DOHH2 (cell line): ENCODE results near the gene CCL5.
A peak's percentile ranks its signal among the peaks of the same experiment; 100 is the strongest.

Source experiments
- H3F3A ChIP-seq: fragments of 200-600 bp; sonication (generic), shearing (Covaris generic); 2 replicates; pipeline ENCODE4 v1.6.0; 2016; ENCODE audit warnings: antibody characterized with exemption, mild to moderate bottlenecking; ENCODE audit not compliant: control insufficient read depth, insufficient read depth
- H3K27ac ChIP-seq: fragments of 200-600 bp; sonication (generic); 2 replicates; pipeline ENCODE4 v1.5.1; 2014; ENCODE audit warnings: low read depth, mild to moderate bottlenecking, low read length, moderate library complexity
- H3K27me3 ChIP-seq: fragments of 200-600 bp; sonication (generic); 2 replicates; pipeline ENCODE4 v1.6.1; 2014; ENCODE audit warnings: mild to moderate bottlenecking, low read length, mixed read lengths; ENCODE audit not compliant: control insufficient read depth
- H3K36me3 ChIP-seq: fragments of 200-600 bp; sonication (generic); 2 replicates; pipeline ENCODE4 v1.6.1; 2014; ENCODE audit warnings: mild to moderate bottlenecking, low read length, moderate library complexity, mixed read lengths; ENCODE audit not compliant: control insufficient read depth
- H3K4me1 ChIP-seq: fragments of 200-600 bp; sonication (generic); 2 replicates; pipeline ENCODE4 v1.6.1; 2014; ENCODE audit warnings: mild to moderate bottlenecking, low read length, mixed read lengths; ENCODE audit not compliant: control insufficient read depth
- H3K4me2 ChIP-seq: fragments of 200-600 bp; sonication (generic); 2 replicates; pipeline ENCODE4 v1.6.0; 2014; ENCODE audit warnings: mild to moderate bottlenecking, low read length, moderate library complexity
- H3K4me3 ChIP-seq: fragments of 200-600 bp; sonication (generic); 2 replicates; pipeline ENCODE4 v1.5.1; 2014; ENCODE audit warnings: mild to moderate bottlenecking, low read length, mixed read lengths
- H3K79me2 ChIP-seq: fragments of 200-600 bp; sonication (generic); 2 replicates; pipeline ENCODE4 v1.6.1; 2014; ENCODE audit warnings: mild to moderate bottlenecking, low read length, mixed read lengths; ENCODE audit not compliant: control insufficient read depth
- H3K9me2 ChIP-seq: fragments of 200-600 bp; sonication (generic); replicated peaks from 2 replicates; pipeline ENCODE4 v1.6.1; 2014; ENCODE audit warnings: mild to moderate bottlenecking, low read length, mixed read lengths; ENCODE audit not compliant: control insufficient read depth
- H3K9me3 ChIP-seq: fragments of 200-600 bp; sonication (generic); 2 replicates; pipeline ENCODE4 v1.6.1; 2014; ENCODE audit warnings: antibody characterized with exemption, low read length, mixed read lengths; ENCODE audit not compliant: control insufficient read depth, insufficient read depth
- H4K20me1 ChIP-seq: fragments of 200-600 bp; sonication (generic); 2 replicates; pipeline ENCODE4 v1.6.0; 2014; ENCODE audit warnings: low read depth, mild to moderate bottlenecking, antibody characterized with exemption, low read length, moderate library complexity; ENCODE audit not compliant: control insufficient read depth, insufficient read depth
- CTCF ChIP-seq: fragments of 200-600 bp; sonication (generic); IDR thresholded peaks from one replicate; pipeline ENCODE4 v1.5.1; 2014; ENCODE audit warnings: antibody characterized with exemption, mild to moderate bottlenecking, low read depth, low read length; ENCODE audit not compliant: poor library complexity, severe bottlenecking
- EZH2phosphoT487 ChIP-seq: fragments of 200-600 bp; sonication (generic); IDR thresholded peaks from 2 replicates; pipeline ENCODE4 v1.6.1; 2017; ENCODE audit warnings: borderline replicate concordance, mild to moderate bottlenecking, antibody characterized with exemption, low read length, moderate library complexity, mixed read lengths

Gene CCL5

DNA sequence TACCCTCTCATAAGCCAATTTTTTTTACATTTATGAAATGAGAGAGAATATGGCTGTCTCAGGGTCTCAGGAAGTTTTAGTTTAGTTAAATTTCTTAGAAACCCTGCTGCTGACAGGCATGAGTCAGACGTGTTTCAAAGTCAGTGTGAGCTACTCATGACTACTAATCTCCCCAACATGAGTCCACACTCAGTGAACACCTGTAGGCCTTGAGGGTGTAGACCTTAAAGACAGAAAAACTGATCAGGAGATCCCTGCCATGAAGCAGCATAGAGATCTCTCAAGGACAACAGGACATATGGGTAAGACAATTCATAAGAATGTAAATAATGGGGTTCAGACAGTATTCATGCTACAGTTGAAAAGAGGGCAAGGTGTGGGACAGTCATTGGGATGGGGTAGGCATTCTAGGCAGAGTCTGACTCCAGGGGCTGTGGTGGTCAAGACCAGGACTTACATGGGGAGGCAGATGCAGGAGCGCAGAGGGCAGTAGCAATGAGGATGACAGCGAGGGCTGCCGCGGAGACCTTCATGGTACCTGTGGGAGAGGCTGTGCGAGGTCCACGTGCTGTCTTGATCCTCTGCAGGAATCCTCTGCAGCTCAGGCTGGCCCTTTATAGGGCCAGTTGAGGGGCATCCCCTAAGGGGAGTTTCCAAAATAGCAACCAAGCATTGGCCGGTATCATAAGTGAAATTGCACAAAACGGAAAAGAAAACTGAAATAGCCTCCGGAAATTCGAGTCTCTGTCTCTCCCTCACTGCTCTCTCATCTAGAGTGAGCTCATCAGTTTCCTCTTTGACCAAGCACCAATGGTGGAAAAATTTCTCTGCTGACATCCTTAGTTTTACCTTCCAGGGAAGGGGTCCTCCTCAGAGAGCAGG is at the start of gene CCL5:
TSS of gene CCL5 (minus strand) at position 588 of the 882 bp plus-strand sequence.
- H3K27me3 ChIP-seq, result peaks cover 7% of the 10 kb centered on the region
- H3K4me3 ChIP-seq, result peak within 1 kb of the TSS; percentile 45
- H3K9me2 ChIP-seq, result no peaks in the 10 kb centered on the region
- H3K36me3 ChIP-seq, result no peaks in the 10 kb centered on the region
- TF ChIP-seq EZH2phosphoT487 (no peak), CTCF (no peak)
- no peaks in the 10 kb centered on the region for H3F3A ChIP-seq
- no peaks in the 10 kb centered on the region for H4K20me1 ChIP-seq
- peak within 1 kb of the TSS; percentile 59 for H3K4me2 ChIP-seq
- peaks cover 15% of the 10 kb centered on the region for H3K4me1 ChIP-seq
- no peaks in the 10 kb centered on the region for H3K79me2 ChIP-seq
- no peak within 1 kb of the TSS for H3K27ac ChIP-seq
- no peaks in the 10 kb centered on the region for H3K9me3 ChIP-seq

GRCh38 chr17:35927714-35928113 is 47.6 kb upstream of the CCL5 start:
- Histone ChIP-seq H3F3A (peaks cover 3% of the 10 kb centered on the region; the same call in 1 of the 2 replicates), H3K36me3 (peaks cover 3% of the 10 kb centered on the region), H3K79me2 (peaks cover 3% of the 10 kb centered on the region), H3K9me3 (no peaks in the 10 kb centered on the region), H3K4me2 (no peak overlapping the region), H3K4me3 (no peak overlapping the region), H3K27me3 (no peaks in the 10 kb centered on the region), H4K20me1 (no peaks in the 10 kb centered on the region), H3K4me1 (peaks cover 24% of the 10 kb centered on the region), H3K9me2 (no peaks in the 10 kb centered on the region), H3K27ac (no peak overlapping the region)
- TF ChIP-seq CTCF (no peak), EZH2phosphoT487 (no peak)

GRCh38 chr17:35923609-35924114 is 43.5 kb upstream of the CCL5 start:
- H3K4me1 ChIP-seq, result peaks cover 4% of the 10 kb centered on the region
- no peak overlapping the region for H3K27ac ChIP-seq
- H3K9me2 ChIP-seq, result no peaks in the 10 kb centered on the region
- H4K20me1 ChIP-seq, result no peaks in the 10 kb centered on the region
- H3K27me3 ChIP-seq, result no peaks in the 10 kb centered on the region
- peaks cover 5% of the 10 kb centered on the region for H3K36me3 ChIP-seq
- peaks cover 3% of the 10 kb centered on the region; the same call in 1 of the 2 replicates for H3F3A ChIP-seq
- TF ChIP-seq EZH2phosphoT487, result no peak
- TF ChIP-seq CTCF, result no peak
- H3K4me3 ChIP-seq, result no peak overlapping the region
- H3K4me2 ChIP-seq, result no peak overlapping the region
- no peaks in the 10 kb centered on the region for H3K9me3 ChIP-seq
- no peaks in the 10 kb centered on the region for H3K79me2 ChIP-seq
